ENCODE results near the gene CLDND2. TPM values are rescaled to one million over a fixed set of nuclear protein-coding genes. Genes with fewer than 3 reads are reported as not detected.

Gene CLDND2
- total RNA-seq, 1 donor from 2014 or later = not detected

DNA sequence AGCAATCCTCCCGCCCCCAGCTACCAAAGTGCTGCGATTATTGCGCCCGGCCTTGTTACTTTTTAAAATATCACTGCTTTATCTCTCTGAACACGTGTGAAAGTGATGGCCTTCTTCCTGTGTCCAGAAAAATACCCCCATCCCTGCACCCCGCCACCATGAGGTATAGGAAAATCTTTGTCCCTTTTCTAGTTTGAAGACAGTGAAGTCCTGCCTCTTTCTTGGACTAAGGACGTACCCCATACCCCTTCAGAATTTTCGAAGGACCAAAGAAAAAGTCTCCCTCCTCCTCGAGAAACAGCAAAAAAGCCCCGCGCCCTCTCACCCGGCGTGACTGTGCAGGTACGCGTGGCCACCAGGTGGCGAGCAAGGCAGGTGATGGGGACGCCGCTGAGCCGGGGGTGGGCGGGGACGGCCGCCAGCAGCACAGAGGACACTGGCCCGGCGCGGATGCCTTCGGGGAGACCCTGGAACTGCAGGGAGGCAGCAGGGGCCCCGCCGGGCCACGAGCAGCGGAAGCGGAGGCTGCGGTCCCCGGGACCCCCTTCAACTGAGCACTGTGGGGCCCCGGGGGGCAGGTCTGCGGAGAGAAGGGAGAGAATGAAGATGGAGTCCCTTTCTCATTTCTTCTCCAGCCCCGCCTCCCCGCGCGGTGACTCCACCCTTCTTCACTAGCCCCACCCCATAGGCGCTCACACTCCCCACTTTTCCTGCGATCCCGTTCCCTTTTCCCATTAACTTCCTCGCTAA, 30.1 kb downstream of the CLDND2 start:
- intact Hi-C loops (cut with micrococcal nuclease) = loop anchor here (10.0 kb wide), 1 partner anchor 96 kb away; no protein-coding TSS in a partner anchor
- ATAC-seq (peak; percentile 78), DNase-seq (peak; percentile 89)

DNA sequence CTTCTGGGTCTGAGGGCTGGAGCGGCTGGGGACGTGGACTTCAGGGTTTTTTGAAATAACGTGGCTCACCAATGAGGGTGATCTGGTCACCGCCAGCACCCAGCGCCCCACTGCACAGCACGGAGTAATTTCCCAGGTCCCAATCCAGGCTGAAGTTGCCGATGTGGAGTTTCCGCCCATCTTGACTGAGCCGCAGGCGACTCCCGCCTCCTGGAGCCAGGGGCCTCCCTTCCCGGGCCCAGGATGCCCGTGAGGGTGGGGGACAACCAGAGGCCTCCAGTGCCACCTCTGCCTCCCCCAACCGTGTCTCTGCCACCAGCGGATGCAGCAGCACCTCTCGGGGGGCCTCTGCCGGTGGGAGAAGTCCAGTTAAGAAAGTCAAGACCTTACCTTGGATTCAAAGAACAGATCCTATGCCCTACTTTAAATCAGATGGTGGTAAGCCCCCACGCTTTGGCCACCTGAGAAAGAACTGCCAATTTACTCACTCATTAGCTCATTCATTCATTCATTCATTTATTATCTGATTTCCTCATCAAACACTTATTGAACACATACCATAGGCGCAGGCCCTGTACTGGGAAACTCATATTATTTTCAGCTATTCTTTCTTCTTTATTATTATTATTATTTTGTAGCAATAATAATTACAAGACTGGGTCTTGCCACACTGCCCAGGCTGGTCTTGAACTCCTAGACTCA, 30.8 kb downstream of the CLDND2 start:
- DNase-seq (no peak), ATAC-seq (no peak)
- intact Hi-C loops (cut with micrococcal nuclease) = loop anchor here (10.0 kb wide), 1 partner anchor 97 kb away; no protein-coding TSS in a partner anchor

DNA sequence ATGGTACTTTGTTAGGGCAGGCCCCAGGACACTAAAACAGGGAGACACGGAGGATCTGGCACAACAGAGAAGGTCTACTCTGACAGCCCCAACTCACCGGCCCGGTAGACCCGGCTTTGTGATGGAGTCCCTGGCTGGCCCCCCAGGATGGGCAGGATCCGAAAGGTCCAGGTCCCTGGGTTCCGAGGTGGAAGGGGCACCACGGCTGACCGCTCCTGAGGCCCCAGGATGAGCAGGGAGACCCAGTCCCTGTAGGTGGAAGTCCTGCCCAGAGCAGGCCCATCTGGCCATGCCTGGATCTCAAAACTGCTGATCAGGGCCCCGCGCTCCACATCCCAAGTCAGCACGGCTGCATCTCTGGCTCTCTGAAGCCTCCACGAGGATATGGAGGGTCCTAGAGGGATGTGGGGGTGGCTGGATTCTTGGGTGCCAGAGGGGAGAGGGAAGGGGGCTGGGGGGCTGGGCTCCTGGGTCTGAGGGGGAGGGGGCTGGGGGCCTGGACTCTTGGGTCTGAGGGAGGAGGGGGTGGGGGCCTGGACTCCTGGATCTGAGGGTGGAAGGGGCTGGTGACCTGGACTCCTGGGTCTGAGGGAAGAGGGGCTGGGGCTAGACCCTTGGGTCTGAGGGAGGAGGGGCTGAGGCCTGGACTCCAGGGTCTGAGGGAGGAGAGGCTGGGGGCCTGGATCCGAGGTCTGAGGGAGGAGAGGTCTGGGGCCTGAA, 31.5 kb downstream of the CLDND2 start:
- intact Hi-C loops (cut with micrococcal nuclease) = loop anchor here (10.0 kb wide), 1 partner anchor 98 kb away; no protein-coding TSS in a partner anchor
- no peak for DNase-seq

DNA sequence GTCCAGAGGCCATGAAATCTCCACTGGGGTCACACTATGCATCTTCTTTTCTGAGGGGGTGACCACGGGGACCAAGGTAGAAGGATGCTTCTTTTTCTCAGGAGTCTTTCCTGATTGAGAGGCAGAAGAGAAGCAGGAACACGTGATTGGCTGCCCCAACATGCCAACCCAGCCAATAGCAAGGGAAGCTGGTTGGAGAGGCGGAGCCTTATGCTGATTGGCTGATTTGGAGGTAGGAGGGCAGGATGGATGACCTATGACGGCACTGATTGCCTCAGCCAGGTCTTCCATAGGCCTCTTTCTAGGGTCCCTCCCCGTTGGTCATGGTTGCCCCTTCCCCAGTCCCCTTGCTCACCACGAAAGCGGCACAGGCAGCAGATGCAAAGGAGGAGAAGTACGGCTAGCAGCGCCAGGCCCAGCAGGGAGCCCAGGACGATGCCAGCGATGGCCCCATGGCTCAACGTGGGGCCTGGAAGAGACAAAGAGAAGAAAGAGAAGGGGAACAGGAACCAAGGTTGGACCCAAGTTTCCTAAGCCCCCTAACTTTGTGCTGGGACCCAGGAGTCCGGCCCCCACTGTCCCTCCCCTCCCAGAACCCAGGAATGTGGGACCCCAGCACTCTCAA, 34.9 kb downstream of the CLDND2 start:
- no peak for DNase-seq
- ATAC-seq = no peak
- intact Hi-C loops (cut with micrococcal nuclease) = loop anchor here (10.0 kb wide), 1 partner anchor 101 kb away; no protein-coding TSS in a partner anchor

More for the DNA sequence above, 31.5 kb downstream of the CLDND2 start:
- no peak for ATAC-seq

DNA sequence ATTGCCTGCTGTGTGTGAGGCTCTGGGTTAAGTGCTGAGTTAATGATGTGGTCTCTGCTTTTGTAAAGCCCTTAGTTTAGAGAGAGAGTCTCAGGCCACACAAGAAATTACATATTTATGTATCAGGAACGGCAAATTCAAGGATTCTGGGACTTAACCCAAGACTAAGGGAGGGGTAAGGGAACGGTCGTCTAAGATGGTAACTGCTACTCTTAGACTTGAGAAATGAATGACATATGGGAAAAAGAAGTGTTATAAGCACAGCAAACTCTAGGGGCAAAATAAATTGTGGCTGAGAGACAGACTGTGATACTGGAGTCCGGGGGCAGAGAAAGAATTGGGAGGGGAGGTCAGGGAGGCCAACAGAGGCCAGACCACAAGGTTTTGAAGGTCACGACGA, 37.1 kb downstream of the CLDND2 start:
- intact Hi-C loops (cut with micrococcal nuclease) = loop anchor here (10.0 kb wide), 1 partner anchor 103 kb away; no protein-coding TSS in a partner anchor
- no peak for ATAC-seq
- no peak for DNase-seq

DNA sequence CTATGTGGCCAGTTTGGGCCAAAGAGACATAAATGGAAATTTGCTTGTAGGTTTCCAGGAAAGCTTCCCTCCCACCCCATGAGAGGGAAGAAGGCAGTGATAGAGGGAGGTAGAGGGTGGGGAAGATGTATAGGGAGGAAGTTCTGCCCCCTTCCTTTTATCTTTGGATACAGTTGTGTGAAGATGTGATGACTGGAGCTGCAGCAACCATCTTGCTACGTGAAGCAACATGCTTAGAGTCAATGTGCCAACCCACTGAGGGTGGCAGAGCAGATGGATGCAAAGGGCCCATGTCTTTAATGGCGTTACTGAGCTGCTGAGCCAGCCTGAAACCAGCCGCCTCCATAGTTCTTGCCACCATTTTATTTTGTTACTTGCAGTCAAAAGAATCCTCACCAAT, 37.6 kb downstream of the CLDND2 start:
- ATAC-seq (no peak), DNase-seq (no peak)
- intact Hi-C loops (cut with micrococcal nuclease) = loop anchor here (10.0 kb wide), 1 partner anchor 104 kb away; no protein-coding TSS in a partner anchor

DNA sequence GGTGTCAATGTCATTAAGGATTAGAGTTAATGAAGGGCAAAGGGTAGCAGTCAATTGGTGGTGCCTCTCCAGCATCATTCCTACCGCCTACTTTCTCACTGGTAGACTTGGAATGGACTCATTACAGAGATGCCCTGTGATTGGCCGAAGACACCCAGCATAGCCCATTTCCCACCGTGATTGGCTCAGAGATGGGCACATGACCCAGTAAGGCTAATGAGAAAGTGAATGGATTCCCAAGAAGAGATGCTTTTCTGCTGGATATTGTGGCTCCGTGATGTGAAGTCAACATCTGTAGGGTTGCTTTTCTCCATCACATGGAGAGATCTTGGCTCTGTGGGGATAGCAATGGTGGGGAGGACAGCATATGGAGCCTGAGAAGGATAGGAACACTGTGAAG, 38.4 kb downstream of the CLDND2 start:
- ATAC-seq (no peak), DNase-seq (no peak)
- intact Hi-C loops (cut with micrococcal nuclease) = loop anchor here (10.0 kb wide), 1 partner anchor 104 kb away; no protein-coding TSS in a partner anchor

DNA sequence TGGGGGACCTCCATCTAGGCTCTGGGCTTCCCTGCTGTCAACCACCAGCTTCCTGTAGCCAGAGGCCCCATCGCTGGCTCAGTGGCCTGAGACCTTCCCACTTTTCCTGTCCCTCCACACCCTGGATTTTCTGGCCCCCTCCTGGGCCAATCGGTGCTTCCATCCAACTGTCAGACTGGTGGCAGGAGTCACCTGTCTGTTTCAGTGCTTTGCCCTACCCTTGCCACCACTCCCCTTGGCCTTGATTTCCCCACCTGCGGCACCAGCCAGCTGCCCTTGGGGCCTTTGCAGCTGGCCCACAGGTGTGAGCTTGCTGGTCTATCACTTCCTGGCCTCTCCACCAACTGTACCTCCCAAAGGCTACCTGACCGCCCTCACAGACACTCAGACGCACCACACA, 39.4 kb downstream of the CLDND2 start:
- no peak for DNase-seq

DNA sequence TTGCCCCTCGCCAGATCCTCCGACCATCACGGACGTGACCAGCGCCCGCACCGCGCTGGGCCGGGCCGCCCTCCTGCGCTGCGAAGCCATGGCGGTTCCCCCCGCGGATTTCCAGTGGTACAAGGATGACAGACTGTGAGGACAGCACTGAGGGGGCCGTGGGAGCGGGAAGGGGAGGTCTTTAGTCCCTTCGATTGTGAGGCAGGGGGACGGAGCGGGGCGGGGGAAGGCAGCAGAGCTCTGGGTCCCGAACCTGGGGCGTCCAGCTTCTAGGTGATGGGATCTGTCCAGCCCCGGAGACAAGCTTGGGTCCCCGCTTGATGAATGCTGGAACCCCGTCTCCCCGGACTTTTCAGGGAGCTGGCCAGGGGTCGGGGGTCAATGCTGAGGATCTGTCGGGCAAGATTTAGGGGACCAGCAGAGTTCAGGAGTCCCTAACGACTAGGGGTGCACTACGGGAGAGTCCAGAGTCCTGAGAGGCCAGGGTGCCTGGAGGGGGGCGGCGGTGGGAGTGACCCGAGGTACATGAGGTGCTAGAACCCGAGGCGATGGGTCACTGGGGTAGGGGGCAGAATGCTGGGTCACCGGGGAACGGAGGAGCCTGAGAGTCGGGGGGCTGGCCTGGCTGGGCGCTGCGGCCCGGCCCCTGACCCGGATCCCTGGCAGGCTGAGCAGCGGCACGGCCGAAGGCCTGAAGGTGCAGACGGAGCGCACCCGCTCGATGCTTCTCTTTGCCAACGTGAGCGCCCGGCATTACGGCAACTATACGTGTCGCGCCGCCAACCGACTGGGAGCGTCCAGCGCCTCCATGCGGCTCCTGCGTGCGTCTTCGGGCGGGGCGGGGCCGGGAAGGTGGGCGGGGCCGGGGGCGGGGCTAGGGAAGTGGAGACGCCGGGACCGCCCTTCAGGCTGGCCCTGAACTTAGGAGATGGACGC, 41.5 kb downstream of the CLDND2 start:
- DNase-seq = peak; percentile 66
- peak; percentile 67 for ATAC-seq
- intact Hi-C loops (cut with micrococcal nuclease) = no loop called here

More for the DNA sequence above, 39.4 kb downstream of the CLDND2 start:
- ATAC-seq = no peak
- intact Hi-C loops (cut with micrococcal nuclease) = no loop called here

DNA sequence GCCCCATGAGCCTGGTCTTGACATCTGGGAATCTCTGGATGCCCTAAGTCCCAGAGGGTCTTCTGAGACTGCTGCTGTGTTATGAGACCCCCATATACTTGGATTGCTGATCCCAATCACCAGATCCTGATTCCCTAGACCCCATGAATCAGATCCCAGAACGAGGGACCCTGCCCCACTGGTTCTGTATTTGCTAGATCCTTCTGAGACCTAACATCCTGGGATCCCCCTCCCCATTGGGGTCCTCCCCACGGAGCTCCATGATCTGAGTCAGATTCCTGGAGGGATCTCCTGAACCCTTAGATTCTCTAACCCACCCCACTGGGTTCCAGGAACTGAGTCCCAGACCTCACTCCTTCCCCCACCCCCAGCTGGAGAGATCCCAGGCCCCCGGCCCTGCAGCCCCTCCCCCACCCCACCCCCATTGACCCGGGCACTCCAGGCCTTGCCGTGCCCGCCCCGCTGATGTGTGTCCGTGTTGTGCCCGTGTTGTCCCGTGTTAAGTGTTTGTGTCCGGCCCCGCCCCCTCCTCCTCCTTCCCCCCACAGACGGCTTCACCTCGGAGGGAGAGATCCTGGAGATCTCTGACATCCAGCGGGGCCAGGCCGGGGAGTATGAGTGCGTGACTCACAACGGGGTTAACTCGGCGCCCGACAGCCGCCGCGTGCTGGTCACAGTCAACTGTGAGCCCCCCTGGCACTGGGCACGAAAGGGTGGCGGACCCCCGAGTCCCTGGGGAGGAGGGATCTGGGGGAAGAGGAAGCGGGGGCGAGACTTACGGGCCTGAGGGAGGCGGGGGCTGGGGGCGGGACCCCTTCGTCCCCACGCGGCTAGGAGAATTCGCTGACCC, 42.4 kb downstream of the CLDND2 start:
- no peak for ATAC-seq
- no peak for DNase-seq
- intact Hi-C loops (cut with micrococcal nuclease) = no loop called here

DNA sequence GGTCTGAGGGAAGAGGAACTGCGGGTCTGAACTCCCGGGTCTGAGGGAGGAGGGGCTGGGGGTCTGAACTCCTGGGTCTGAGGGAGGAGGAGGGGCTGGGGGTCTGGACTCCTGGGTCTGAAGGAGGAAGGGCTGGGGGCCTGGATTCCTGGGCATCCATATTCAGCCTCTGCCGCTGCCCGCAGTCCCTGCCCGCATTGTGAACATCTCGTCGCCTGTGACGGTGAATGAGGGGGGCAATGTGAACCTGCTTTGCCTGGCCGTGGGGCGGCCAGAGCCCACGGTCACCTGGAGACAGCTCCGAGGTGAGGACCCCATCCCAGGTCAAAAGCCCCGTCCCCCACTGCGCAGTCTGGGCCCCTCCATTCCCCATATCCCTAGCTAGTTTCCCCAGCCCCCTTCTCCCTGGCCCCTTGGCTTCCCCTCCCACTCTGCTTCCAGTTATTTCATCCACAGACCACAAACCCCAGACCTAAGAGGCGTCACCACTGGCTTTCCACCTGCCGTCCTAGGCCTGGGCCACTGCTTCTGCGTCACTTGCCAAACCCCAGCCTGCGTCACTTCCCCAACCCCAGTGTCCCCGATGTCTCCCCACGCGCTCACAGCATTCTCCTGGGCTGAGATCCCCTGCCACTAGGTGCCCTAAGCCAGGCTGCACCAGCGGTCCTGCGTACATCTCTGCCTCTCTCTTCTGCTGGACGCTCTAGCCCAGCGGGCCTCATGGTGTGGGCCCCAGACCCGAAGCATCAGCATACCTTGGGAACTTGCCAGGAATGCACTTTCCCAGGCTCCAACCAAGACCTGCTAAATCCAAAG, 43.4 kb downstream of the CLDND2 start:
- no peak for ATAC-seq
- DNase-seq = no peak
- intact Hi-C loops (cut with micrococcal nuclease) = no loop called here

DNA sequence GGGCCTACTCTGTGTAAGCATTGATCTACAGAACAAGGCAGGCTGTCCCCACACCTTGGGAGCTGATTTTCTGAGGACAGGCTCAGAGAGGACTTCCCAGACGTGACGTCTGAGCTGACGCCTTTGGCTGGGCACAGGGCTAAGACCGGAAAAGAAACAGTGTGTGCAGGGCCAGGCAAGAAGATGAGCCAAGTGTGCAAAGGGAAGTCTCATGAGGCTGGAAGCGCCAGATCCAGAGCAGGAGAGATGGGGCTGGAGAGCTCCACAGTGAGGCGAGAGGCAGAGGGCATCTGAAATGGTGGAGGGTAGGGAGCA, 44.7 kb downstream of the CLDND2 start:
- no peak for ATAC-seq
- intact Hi-C loops (cut with micrococcal nuclease) = no loop called here
- DNase-seq = no peak

DNA sequence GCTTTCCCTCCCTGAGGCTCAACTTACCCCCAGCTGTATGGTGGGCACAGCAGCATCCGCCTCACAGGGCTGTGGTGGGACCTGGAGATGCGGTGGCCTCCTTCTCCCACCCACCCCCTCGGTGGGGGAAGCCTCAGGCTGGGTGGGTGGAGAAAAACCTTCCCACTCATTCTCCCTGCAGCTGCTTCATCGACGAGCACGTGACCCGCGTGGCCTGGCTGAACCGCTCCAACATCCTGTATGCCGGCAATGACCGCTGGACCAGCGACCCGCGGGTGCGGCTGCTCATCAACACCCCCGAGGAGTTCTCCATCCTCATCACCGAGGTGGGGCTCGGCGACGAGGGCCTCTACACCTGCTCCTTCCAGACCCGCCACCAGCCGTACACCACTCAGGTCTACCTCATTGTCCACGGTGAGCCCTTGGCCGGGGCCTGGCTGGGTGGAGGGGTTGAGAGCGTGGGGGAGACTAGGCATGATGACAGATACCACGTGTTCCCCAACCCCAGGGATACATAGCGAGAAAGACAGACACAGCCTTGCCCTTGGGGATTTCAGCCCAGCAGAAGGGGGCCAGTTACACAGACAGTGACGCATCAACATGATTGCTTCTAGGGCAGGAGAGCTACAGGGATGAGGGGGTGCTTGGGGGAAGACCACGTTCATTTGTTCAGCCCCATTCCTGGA, 45.2 kb downstream of the CLDND2 start:
- intact Hi-C loops (cut with micrococcal nuclease) = no loop called here
- ATAC-seq (no peak), DNase-seq (no peak)

DNA sequence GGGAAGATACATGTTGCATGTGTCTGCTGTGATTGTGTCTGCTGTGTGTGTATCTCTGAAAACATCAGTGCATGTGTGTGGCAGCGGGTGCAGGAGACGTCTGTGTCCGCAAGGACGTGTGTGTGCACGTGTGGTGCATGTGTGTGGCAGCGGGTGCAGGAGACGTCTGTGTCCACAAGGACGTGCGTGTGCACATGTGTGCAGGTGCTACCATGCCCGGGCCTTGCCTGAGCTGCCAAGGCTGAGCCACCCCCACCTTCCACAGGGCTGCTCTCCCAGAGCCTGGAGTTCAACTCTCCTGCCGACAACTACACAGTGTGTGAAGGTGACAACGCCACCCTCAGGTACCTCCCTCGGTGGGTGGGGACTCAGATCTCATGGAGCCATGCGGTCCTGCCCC, 47.0 kb downstream of the CLDND2 start:
- ATAC-seq (no peak), DNase-seq (no peak)
- intact Hi-C loops (cut with micrococcal nuclease) = no loop called here

DNA sequence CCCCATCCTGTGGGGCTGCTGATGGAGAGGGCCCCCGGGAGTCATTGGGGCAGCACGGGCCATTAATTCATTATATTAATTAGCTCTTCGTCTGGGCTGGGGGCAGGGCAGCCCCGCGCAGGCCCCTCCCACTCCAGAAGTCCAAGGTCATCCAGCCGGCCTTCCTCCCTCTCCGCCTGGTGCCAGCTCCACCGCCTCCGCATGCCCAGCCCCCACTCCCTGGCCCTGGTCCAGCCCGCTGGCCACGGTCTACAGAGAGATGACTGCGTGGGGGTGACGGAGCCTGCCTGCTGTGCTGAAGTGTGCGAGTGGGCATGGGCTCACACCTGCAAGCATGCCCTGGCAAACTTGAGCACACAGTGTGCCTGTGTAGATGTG, 48.5 kb downstream of the CLDND2 start:
- intact Hi-C loops (cut with micrococcal nuclease) = no loop called here
- DNase-seq = no peak
- ATAC-seq = no peak

DNA sequence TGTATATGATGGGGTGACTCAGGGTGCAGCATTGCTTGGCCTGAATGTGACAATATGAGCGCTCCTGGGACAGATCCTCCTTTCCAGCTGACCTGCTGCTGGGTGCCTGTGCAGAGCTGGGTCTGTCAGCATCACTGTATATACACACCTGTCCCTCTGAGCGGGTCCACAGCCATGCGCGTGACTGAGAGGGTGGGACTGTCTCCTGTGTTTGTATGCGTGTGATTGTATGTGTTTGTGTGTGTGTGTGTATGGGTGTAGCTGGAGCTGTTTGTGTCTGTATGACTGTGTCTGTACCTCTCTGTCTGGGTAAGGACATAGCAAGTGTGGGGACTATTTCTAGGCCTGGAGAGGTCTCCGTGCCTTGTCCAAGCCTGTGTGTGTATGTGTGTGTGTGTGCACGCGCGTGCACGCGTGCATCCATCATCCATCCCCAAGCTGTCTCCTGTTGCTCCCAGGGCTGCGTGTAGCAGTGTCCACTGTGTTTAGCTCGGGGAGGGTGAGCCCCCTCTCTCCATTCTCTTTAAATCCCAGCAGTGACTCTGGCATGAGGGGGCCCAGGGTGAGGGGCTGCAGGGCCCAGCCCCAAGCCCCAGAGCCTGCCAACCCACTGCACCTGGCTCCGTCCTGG, 49.0 kb downstream of the CLDND2 start:
- ATAC-seq = no peak
- intact Hi-C loops (cut with micrococcal nuclease) = no loop called here

More for the DNA sequence above, 49.0 kb downstream of the CLDND2 start:
- no peak for DNase-seq

All from left ventricle myocardium superior (tissue), 1 donor.